Stimulated activated CD4-positive, alpha-beta T cell treated with anti-CD3 and anti-CD28 coated beads, Interleukin-4, amount 100 ng/mL, for 24 hours (primary cell): ENCODE results near the gene UGGT2.
"Not testable (repeated sequence)": the region's sequence is repeated elsewhere in the genome, so short reads cannot be mapped to it uniquely, and the experiment has no call there.

Experiments
- DNase-seq: peaks from one replicate; pipeline ENCODE4 v3.0.0-alpha.2; 2020

UGGT2 gene

GRCh38 chr13:95874286-95874685, 178.9 kb downstream of the UGGT2 start:
- no peak for DNase-seq

GRCh38 chr13:95870421-95870820, 182.8 kb downstream of the UGGT2 start:
- no peak for DNase-seq

- no peak for DNase-seq
These were observed 188.1 kb downstream of the UGGT2 start for GRCh38 chr13:95865080-95865615.

- DNase-seq, result no peak
These were observed 190.8 kb downstream of the UGGT2 start for GRCh38 chr13:95862408-95862807.

- no peak for DNase-seq
These were observed 191.9 kb downstream of the UGGT2 start for GRCh38 chr13:95861296-95861695.

GRCh38 chr13:95858286-95859075, 194.7 kb downstream of the UGGT2 start:
- DNase-seq, result no peak

GRCh38 chr13:95845656-95846055, 207.5 kb downstream of the UGGT2 start:
- not testable (repeated sequence) for DNase-seq

GRCh38 chr13:95842898-95843297, 210.3 kb downstream of the UGGT2 start:
- no peak for DNase-seq

- no peak for DNase-seq
These were observed 211.3 kb downstream of the UGGT2 start for GRCh38 chr13:95841894-95842293.

GRCh38 chr13:95834134-95834765, 219.0 kb downstream of the UGGT2 start:
- DNase-seq, result peak; percentile 64

GRCh38 chr13:95833719-95834118, 219.5 kb downstream of the UGGT2 start:
- DNase-seq, result no peak

- no peak for DNase-seq
These were observed 220.1 kb downstream of the UGGT2 start for GRCh38 chr13:95833126-95833525.

GRCh38 chr13:95822303-95822702, 230.9 kb downstream of the UGGT2 start:
- DNase-seq, result no peak

GRCh38 chr13:95814495-95814894, 238.7 kb downstream of the UGGT2 start:
- no peak for DNase-seq

GRCh38 chr13:95813139-95813538, 240.1 kb downstream of the UGGT2 start:
- no peak for DNase-seq

GRCh38 chr13:95809429-95809828, 243.8 kb downstream of the UGGT2 start:
- no peak for DNase-seq

- DNase-seq, result no peak
These were observed 247.3 kb downstream of the UGGT2 start for GRCh38 chr13:95805921-95806320.

- DNase-seq, result no peak
These were observed 251.4 kb downstream of the UGGT2 start for GRCh38 chr13:95801825-95802224.

GRCh38 chr13:95800436-95800835, 252.8 kb downstream of the UGGT2 start:
- no peak for DNase-seq

- DNase-seq, result no peak
These were observed 256.2 kb downstream of the UGGT2 start for GRCh38 chr13:95797016-95797415.

GRCh38 chr13:95793781-95794180, 259.4 kb downstream of the UGGT2 start:
- no peak for DNase-seq

- DNase-seq, result no peak
These were observed 260.1 kb downstream of the UGGT2 start for GRCh38 chr13:95793018-95793555.

GRCh38 chr13:95791084-95791722, 262.0 kb downstream of the UGGT2 start:
- no peak for DNase-seq
